NB4 (cell line): ENCODE data around the gene KSR2.

ENCODE experiments used
- CTCF ChIP-seq: IDR thresholded peaks from one replicate; pipeline ENCODE4 v1.5.1; 2012; ENCODE audit warnings: low read depth, low read length
- MAX ChIP-seq: IDR thresholded peaks from 2 replicates; pipeline ENCODE4 v1.6.1; 2011; ENCODE audit warnings: low read depth, low read length
- MYC ChIP-seq: IDR thresholded peaks from 2 replicates; pipeline ENCODE4 v1.6.1; 2011; ENCODE audit warnings: low read depth, low read length
- POLR2A ChIP-seq: IDR thresholded peaks from 2 replicates; pipeline ENCODE4 v1.6.1; 2011; ENCODE audit warnings: mild to moderate bottlenecking; ENCODE audit not compliant: insufficient read length; ENCODE audit errors: extremely low read depth

GRCh38 chr12:117749431-117749830, 219.4 kb downstream of the KSR2 start:
- no peak for TF ChIP-seq CTCF
- TF ChIP-seq POLR2A: no peak
- TF ChIP-seq MAX: no peak
- TF ChIP-seq MYC: no peak
